ENCODE results near the gene AXIN2.

AXIN2 gene

DNA sequence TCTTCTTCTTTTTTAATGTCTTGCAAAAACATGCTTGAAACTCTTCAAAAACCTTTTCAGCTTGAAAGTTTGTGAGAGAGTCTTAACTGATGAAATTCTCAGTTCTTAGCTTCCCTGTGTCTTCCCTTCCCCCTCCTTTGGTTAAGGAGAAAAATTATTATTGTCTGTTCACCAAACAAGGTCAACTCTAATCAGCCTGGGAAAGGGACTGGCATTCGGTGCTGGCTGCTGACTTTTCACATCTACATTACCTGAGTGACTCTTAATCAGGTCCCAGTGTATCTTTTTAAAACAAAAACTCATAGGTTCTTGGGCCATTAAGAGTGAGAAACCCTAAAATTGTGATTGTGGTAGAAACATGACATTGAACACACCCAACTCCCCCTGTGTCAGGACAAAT lies 39.1 kb upstream of the AXIN2 start:
- Histone ChIP-seq H3K36me3 (no peaks in the 10 kb centered on the region), H3K4me3 (ENCODE audit: low read depth, low read length) (no peak overlapping the region)
- TF ChIP-seq, protein P1, sequence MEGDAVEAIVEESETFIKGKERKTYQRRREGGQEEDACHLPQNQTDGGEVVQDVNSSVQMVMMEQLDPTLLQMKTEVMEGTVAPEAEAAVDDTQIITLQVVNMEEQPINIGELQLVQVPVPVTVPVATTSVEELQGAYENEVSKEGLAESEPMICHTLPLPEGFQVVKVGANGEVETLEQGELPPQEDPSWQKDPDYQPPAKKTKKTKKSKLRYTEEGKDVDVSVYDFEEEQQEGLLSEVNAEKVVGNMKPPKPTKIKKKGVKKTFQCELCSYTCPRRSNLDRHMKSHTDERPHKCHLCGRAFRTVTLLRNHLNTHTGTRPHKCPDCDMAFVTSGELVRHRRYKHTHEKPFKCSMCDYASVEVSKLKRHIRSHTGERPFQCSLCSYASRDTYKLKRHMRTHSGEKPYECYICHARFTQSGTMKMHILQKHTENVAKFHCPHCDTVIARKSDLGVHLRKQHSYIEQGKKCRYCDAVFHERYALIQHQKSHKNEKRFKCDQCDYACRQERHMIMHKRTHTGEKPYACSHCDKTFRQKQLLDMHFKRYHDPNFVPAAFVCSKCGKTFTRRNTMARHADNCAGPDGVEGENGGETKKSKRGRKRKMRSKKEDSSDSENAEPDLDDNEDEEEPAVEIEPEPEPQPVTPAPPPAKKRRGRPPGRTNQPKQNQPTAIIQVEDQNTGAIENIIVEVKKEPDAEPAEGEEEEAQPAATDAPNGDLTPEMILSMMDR (IDR thresholded peaks at IDR 0.05; ENCODE audit: low read depth, low read length): no peak

DNA sequence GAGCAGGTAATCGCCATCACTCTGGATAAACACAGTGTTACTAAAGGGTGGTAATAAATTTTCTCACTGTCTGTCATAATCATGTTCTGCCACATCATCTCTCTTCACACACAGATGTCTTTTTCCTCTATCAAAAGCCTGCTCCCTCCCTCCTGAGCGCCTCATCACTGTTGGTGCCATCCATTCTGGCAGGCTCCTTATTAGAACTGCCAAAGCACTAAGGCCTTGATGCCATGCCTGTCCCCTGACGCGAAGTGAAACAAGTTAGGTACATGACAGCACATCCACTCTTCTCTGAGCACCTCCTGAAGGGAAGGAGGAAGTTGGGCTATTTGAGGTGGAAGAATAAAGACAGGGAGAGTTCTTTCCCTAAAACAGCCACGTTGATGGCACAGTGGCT lies 38.2 kb upstream of the AXIN2 start:
- Histone ChIP-seq H3K9me3 (ENCODE audit: severe bottlenecking) (no peaks in the 10 kb centered on the region), H3K36me3 (no peaks in the 10 kb centered on the region), H3K4me3 (ENCODE audit: low read depth, low read length) (no peak overlapping the region), H3K27ac (no peak overlapping the region), H3K27me3 (ENCODE audit: insufficient read depth, low read depth, severe bottlenecking) (no peaks in the 10 kb centered on the region)
- TF ChIP-seq, protein P1 (IDR thresholded peaks at IDR 0.05; ENCODE audit: low read depth, low read length): no peak
- DNase-seq: no peak

More for the DNA sequence above, 39.1 kb upstream of the AXIN2 start:
- no peak overlapping the region for H3K27ac ChIP-seq
- no peaks in the 10 kb centered on the region for H3K9me3 ChIP-seq (ENCODE audit: severe bottlenecking)
- H3K27me3 ChIP-seq (ENCODE audit: insufficient read depth, low read depth, severe bottlenecking): no peaks in the 10 kb centered on the region
- DNase-seq: no peak

DNA sequence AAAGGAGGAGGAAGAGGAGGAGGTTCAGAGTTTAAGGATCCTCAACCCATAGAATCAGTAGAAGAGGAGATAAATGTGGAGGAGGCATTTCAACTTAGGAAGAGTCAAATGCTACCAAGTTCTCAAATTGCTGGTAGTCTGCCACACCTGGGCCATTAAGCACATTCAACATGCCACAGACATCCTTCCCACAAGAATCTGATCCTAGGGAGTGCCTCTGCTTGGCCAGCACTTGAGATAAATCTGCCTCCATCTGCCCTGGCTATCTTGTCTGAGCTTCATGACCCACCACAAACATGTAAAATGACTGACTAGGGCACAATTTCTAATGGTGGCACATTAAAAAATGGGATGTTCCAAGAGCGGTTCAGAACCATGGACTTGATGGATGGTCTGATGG lies 37.3 kb upstream of the AXIN2 start:
- no peaks in the 10 kb centered on the region for H3K27me3 ChIP-seq (ENCODE audit: insufficient read depth, low read depth, severe bottlenecking)
- no peaks in the 10 kb centered on the region for H3K9me3 ChIP-seq (ENCODE audit: severe bottlenecking)
- DNase-seq: no peak
- no peaks in the 10 kb centered on the region for H3K36me3 ChIP-seq
- TF ChIP-seq, protein P1 (IDR thresholded peaks at IDR 0.05; ENCODE audit: low read depth, low read length): no peak
- H3K27ac ChIP-seq: no peak overlapping the region
- no peak overlapping the region for H3K4me3 ChIP-seq (ENCODE audit: low read depth, low read length)

DNA sequence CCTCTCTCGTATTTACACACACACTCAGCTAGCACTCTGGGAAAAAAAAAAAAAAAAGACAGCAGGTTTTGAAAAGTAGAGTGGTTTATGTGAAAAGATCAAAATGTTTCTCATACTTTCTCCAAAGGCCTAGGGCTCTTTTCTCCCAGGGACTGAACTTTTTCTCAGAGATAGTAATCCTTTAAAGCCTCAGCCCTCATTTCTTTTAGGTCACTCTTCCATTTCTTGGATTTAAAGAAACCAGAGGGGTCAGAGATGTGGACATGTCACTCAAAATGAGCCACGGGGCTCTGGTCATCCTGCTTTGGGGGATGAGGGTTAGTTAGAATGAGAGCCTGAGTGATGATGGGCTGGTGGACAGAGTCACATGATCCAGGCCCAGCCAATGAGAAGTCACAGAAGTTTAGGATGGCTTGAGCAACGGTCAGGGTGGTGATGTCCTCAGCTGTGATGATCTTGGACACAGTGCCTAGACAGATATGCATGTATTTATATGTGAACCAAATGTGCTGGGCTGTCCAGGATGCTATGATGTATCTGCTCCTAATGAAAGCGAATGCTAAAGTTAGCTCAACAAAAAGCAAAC lies 33.7 kb upstream of the AXIN2 start:
- Histone ChIP-seq H3K4me3 (ENCODE audit: low read depth, low read length) (no peak overlapping the region), H3K27me3 (ENCODE audit: insufficient read depth, low read depth, severe bottlenecking) (no peaks in the 10 kb centered on the region), H3K9me3 (ENCODE audit: severe bottlenecking) (no peaks in the 10 kb centered on the region), H3K27ac (no peak overlapping the region), H3K36me3 (no peaks in the 10 kb centered on the region)
- DNase-seq: no peak
- TF ChIP-seq, protein P1 (IDR thresholded peaks at IDR 0.05; ENCODE audit: low read depth, low read length): no peak

DNA sequence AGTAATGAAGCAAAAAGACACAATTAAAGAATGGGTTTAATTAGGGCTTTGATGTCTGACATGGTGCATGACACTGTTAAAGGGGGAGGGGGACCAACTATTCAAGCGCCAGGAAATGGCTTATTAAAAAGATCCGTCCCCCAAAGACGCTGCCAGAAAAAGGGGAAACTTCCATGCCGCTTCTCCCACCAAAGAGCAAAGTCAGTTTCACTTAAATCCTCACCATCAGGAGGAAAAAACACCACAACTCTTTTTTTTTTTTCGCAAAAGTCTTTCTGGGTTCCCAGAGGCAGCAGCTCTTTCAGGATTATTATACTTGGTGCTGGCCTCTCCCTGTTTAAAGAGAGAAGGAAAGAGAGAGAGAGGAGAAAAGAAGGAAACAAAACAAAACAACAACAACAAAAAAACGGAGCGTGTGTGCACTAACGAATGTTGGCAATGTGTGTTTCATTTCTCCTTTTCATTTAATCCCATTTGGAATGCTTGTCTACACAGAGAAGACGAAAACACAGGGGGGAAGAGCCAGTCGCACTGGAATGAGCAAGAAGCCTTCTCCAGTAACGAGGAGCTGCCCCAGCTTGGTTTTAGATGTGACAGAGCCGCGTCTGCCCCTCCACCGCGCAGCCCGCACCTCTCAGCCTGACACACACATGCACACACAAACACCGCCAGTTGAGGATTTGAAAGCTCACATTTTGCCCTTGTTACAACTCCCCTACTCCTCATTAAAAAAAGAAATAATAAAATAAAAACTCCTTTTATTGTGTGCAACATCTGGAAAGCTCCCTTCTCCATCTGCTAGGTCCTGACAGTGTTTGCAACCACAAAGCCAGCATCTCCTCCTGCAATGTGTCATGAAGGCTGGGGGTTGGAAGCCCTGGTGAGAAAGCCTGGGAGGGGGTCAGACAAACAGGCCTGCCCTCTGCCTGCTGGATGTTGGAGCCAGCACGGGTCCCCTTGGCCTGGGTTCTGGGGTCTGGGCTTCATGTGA lies 32.7 kb upstream of the AXIN2 start:
- no peaks in the 10 kb centered on the region for H3K27me3 ChIP-seq (ENCODE audit: insufficient read depth, low read depth, severe bottlenecking)
- H3K27ac ChIP-seq: no peak overlapping the region
- H3K4me3 ChIP-seq (ENCODE audit: low read depth, low read length): no peak overlapping the region
- no peaks in the 10 kb centered on the region for H3K9me3 ChIP-seq (ENCODE audit: severe bottlenecking)
- DNase-seq: no peak
- TF ChIP-seq, protein P1 (IDR thresholded peaks at IDR 0.05; ENCODE audit: low read depth, low read length): no peak
- H3K36me3 ChIP-seq: no peaks in the 10 kb centered on the region

Measured in WERI-Rb-1 (cell line).